GM19397 (cell line): ENCODE results near the gene RAD1.

Experiments used
- ATAC-seq: cut with Tn5 transposase; IDR thresholded peaks from one replicate; pipeline ENCODE4 v1.9.1; 2021; ENCODE audit warnings: mild to moderate bottlenecking, moderate library complexity; ENCODE audit not compliant: unreplicated experiment

The RAD1 gene

DNA sequence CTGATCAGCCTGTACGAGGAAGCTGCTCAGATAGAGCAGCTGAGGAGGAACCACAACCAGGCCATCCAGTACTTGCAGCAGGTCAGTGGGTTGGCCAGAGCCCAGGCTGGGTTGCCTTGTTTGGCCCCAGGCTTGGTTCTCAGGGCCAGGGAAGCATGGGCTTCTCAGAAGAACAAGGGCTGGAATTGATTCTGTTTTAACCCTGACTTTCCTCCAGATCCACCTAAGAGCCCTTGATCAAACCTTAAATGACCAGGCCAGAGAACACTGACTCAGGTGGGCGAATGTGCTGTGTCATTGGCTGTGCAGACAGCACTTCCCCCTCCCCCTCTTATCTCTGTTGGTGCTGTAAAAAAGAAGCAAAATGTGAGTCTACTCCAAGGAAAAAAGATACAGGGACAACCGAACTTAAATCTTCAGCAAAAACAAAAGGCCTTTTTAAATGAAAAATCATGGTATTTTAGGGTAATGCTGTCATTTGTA, 48.3 kb downstream of the RAD1 start:
- no peak for ATAC-seq

DNA sequence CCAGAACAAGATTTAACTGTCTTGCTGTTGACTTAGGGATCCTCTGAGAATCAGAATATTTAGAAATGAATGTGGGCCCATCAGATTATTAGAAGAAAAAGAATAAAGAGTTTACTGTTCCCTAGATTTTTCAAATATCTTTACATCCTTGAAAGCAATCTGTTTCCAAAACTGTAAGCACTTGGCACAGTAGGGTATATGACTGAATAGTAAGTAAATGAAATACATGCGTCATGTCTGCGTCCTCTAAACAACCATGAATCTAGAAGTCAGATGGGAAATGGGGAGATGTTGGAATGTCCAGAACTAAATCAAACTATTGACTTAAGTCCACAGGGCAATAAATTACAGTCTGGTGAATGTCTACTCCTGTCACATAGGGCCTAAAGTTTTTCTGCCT, 50.2 kb downstream of the RAD1 start:
- ATAC-seq: no peak

GRCh38 chr5:34863946-34864345, 51.4 kb downstream of the RAD1 start:
- no peak for ATAC-seq

DNA sequence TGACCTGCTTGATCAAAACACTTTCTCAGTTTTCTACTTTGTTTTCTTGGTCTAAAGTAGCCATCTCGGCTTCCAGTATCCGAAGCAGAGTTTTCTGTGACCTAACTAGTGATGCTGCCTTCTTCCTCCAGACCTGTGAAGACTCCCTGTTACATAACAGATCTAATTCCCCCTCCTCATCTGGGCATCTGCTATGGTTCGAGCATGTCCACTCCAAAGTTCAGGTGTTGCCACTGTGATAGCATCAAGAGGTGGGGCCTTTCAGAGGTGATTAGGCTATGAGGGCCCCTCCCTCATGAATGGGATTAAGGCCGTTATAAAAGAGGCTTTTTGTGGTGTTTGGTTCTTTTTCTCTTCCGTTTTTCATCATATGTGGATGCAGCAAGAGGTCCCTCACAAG, 56.1 kb downstream of the RAD1 start:
- ATAC-seq: no peak

- no peak for ATAC-seq
Measured at GRCh38 chr5:34858790-34859189, 56.5 kb downstream of the RAD1 start.

DNA sequence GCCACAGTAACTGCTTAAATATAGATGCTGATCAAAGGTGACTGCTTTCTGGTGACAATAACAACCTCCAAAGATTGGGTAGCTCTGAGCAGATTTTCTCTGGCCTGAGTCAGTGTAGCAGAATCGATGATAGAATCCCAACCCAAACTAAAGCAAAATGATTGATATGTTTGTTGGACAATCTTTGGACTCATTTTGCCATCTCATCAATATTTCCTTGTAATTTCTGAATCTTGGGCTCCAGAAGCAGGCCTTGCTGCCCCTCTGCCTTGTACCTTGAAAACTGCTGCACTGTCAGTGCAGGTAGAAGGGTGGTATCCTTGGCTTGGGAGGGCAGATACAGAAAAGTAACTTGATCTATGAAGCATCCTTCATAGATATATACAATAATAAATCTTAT, 57.4 kb downstream of the RAD1 start:
- ATAC-seq: no peak

DNA sequence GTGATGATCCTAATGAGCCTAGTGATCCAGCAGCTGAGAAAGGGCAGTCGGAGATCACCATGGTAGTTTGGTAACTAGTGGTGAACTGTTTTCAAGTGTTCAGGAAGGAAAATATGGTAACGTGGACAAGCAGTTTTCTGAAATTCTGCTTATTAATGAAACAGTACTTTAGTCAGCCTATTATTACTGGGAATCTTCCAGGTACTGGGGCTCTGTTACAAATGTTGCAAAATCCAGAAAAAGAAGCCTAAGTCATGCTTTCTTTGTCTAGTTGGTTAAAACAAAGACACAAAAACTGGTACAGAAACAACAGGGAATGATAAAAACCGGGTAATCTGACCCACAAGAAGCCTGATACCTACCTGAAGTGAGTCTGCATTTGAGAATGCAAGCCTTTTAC, 58.1 kb downstream of the RAD1 start:
- no peak for ATAC-seq
